ENCODE data around the gene CD247.

CD247 gene

DNA sequence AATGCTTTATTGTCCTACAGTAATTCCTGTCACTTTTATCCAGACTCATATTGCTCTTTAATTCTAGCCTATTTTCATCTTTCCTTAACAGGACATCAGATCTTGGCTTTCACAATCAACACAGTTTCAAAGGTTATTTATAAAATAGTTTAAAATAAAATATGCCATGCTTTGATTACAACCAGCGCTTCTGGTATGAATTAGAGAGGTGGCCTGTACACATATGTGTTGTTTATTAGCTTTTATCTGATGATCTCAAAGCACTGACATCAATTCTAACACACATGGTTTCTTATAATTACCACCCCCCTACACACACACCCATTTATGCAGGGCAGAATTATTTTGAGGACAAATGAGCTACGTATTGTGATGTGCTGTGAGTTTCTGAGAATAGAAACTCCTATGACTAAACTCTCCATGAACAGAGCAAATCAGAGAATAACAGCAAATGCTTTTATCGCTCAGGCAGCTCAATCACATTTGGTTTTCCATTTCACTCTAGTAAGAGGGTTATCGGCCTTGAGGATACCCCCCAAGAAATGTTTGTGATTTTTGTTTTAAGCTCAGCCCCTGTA lies 18.0 kb downstream of the CD247 start (continued):
- TF ChIP-seq, protein P1, sequence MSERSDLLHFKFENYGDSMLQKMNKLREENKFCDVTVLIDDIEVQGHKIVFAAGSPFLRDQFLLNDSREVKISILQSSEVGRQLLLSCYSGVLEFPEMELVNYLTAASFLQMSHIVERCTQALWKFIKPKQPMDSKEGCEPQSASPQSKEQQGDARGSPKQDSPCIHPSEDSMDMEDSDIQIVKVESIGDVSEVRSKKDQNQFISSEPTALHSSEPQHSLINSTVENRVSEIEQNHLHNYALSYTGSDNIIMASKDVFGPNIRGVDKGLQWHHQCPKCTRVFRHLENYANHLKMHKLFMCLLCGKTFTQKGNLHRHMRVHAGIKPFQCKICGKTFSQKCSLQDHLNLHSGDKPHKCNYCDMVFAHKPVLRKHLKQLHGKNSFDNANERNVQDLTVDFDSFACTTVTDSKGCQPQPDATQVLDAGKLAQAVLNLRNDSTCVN (tag by site-specific recombination; optimal IDR thresholded peaks at IDR 0.05), result no peak
- no peak for TF ChIP-seq ZNF174 (tag by site-specific recombination; IDR thresholded peaks at IDR 0.05)
- no peak for TF ChIP-seq YY2 (tag by site-specific recombination; IDR thresholded peaks at IDR 0.05)
- no peak for TF ChIP-seq ZNF341 (tag by site-specific recombination; IDR thresholded peaks at IDR 0.05; ENCODE audit: low read depth)
- no peak for TF ChIP-seq ZBTB20 (tag by site-specific recombination; IDR thresholded peaks at IDR 0.05)
- no peak for TF ChIP-seq ZNF621 (tag by site-specific recombination; IDR thresholded peaks at IDR 0.05)

GRCh38 chr1:167499664-167500101 lies 18.6 kb downstream of the CD247 start:
- POLR2A ChIA-PET, result no interaction called here
- Histone ChIP-seq H3K9me3 (ENCODE audit: control insufficient read depth, insufficient read depth, low read depth, low read length) (no peaks in the 10 kb centered on the region), H3K4me1 (ENCODE audit: control insufficient read depth, insufficient read depth, low read length) (no peaks in the 10 kb centered on the region), H3K36me3 (ENCODE audit: control insufficient read depth in 2 of 2, insufficient read depth in 1 of 2, low read length in 2 of 2) (no peaks in the 10 kb centered on the region), H3K27ac (ENCODE audit: extremely low read depth, low read depth, low read length) (no peak overlapping the region), H3K4me3 (ENCODE audit: low read depth, low read length) (no peak overlapping the region)
- CTCF ChIA-PET, result interaction anchor here (1.1 kb wide), 1 partner anchor 589 kb away, joined by 3 read pairs; no protein-coding TSS in a partner anchor
- TF ChIP-seq, protein P2, sequence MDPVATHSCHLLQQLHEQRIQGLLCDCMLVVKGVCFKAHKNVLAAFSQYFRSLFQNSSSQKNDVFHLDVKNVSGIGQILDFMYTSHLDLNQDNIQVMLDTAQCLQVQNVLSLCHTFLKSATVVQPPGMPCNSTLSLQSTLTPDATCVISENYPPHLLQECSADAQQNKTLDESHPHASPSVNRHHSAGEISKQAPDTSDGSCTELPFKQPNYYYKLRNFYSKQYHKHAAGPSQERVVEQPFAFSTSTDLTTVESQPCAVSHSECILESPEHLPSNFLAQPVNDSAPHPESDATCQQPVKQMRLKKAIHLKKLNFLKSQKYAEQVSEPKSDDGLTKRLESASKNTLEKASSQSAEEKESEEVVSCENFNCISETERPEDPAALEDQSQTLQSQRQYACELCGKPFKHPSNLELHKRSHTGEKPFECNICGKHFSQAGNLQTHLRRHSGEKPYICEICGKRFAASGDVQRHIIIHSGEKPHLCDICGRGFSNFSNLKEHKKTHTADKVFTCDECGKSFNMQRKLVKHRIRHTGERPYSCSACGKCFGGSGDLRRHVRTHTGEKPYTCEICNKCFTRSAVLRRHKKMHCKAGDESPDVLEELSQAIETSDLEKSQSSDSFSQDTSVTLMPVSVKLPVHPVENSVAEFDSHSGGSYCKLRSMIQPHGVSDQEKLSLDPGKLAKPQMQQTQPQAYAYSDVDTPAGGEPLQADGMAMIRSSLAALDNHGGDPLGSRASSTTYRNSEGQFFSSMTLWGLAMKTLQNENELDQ (tag by site-specific recombination; IDR thresholded peaks at IDR 0.05; ENCODE audit: low read depth), result no peak
- TF ChIP-seq ZNF776 (tag by site-specific recombination; IDR thresholded peaks at IDR 0.05; ENCODE audit: borderline replicate concordance) (no peak), ZNF433 (tag by site-specific recombination; IDR thresholded peaks at IDR 0.05; ENCODE audit: low read depth) (no peak), ZNF76 (tag by site-specific recombination; IDR thresholded peaks at IDR 0.05; ENCODE audit: borderline replicate concordance, low read depth) (no peak), ZNF423 (tag by site-specific recombination; IDR thresholded peaks at IDR 0.05) (no peak), KLF1 (tag by site-specific recombination; IDR thresholded peaks at IDR 0.05) (no peak), ZFP3 (tag by site-specific recombination; IDR thresholded peaks at IDR 0.05; ENCODE audit: low read depth) (no peak), KLF8 (tag by site-specific recombination; IDR thresholded peaks at IDR 0.05) (no peak), REST (tag by site-specific recombination; IDR thresholded peaks at IDR 0.05) (no peak), ZBTB11 (tag by site-specific recombination; conservative IDR thresholded peaks at IDR 0.05; ENCODE audit: low read depth) (no peak), ZNF112 (tag by site-specific recombination; IDR thresholded peaks at IDR 0.05) (no peak), ZFP37 (tag by site-specific recombination; IDR thresholded peaks at IDR 0.05) (no peak), GFI1B (tag by site-specific recombination; IDR thresholded peaks at IDR 0.05) (no peak), TSHZ1 (tag by site-specific recombination; IDR thresholded peaks at IDR 0.05; ENCODE audit: borderline replicate concordance) (no peak)
- TF ChIP-seq, protein P3, sequence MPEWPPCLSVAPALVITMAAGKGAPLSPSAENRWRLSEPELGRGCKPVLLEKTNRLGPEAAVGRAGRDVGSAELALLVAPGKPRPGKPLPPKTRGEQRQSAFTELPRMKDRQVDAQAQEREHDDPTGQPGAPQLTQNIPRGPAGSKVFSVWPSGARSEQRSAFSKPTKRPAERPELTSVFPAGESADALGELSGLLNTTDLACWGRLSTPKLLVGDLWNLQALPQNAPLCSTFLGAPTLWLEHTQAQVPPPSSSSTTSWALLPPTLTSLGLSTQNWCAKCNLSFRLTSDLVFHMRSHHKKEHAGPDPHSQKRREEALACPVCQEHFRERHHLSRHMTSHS (tag by site-specific recombination; IDR thresholded peaks at IDR 0.05), result no peak
